GM13976 (cell line): ENCODE data around the gene STRIT1.
"Not testable (repeated sequence)": the region's sequence is repeated elsewhere in the genome, so short reads cannot be mapped to it uniquely, and the experiment has no call there.

ENCODE experiments used
- DNase-seq: peaks from one replicate; pipeline ENCODE4 v3.0.0; 2012; ENCODE audit warnings: low spot score
- in situ Hi-C: fragments of 300-500 bp; cut with MboI; formaldehyde crosslinking; loops from one replicate; pipeline ENCODE4 v1.12.0; 2022; ENCODE audit warnings: low sequenced_read_pairs, mixed read lengths, inconsistent platforms; ENCODE audit not compliant: unreplicated experiment
- TF ChIP-seq, protein P1 (sequence below): IDR thresholded peaks from 2 replicates; pipeline ENCODE4 v1.5.1; 2012; ENCODE audit warnings: borderline replicate concordance, mild to moderate bottlenecking; ENCODE audit not compliant: insufficient read depth; ENCODE audit errors: extremely low read depth, missing control alignments, control extremely low read depth

The STRIT1 gene

DNA sequence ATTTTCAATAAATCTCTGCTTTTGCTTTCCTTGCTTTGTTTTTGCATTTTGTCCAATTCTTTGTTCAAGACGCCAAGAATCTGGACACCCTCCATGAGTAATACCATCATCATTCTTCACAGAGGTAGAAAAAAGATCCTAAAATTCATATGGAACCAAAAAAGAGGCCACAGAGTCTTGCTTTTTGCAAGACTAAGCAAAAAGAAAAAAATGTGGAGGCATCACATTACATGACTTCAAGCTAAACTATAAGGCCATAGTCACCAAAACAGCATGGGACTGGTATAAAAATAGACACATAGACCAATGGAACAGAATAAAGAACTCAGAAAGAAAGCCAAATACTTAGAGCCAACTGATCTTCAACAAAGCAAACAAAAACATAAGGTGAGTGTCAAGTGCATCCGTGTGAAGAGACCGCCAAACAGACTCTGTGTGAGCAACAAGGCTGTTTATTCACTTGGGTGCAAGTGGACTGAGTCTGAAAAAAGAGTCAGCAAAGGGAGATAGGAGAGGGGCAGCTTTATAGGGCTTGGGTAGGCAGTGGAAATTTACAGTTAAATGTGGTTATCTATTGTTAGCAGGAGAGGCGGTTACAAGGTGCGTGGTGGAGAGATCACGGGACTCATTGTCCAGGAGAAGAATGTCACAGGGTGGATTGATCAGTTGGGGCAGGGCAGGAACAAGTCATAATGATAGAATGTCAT, 10.9 kb downstream of the STRIT1 start:
- TF ChIP-seq, protein P1, sequence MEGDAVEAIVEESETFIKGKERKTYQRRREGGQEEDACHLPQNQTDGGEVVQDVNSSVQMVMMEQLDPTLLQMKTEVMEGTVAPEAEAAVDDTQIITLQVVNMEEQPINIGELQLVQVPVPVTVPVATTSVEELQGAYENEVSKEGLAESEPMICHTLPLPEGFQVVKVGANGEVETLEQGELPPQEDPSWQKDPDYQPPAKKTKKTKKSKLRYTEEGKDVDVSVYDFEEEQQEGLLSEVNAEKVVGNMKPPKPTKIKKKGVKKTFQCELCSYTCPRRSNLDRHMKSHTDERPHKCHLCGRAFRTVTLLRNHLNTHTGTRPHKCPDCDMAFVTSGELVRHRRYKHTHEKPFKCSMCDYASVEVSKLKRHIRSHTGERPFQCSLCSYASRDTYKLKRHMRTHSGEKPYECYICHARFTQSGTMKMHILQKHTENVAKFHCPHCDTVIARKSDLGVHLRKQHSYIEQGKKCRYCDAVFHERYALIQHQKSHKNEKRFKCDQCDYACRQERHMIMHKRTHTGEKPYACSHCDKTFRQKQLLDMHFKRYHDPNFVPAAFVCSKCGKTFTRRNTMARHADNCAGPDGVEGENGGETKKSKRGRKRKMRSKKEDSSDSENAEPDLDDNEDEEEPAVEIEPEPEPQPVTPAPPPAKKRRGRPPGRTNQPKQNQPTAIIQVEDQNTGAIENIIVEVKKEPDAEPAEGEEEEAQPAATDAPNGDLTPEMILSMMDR, result no peak
- in situ Hi-C loops, result no loop called here
- no peak for DNase-seq

- TF ChIP-seq, protein P1, result no peak
- no peak for DNase-seq
- in situ Hi-C loops, result no loop called here
Observed at GRCh38 chr3:155281912-155282311, 11.6 kb downstream of the STRIT1 start.

DNA sequence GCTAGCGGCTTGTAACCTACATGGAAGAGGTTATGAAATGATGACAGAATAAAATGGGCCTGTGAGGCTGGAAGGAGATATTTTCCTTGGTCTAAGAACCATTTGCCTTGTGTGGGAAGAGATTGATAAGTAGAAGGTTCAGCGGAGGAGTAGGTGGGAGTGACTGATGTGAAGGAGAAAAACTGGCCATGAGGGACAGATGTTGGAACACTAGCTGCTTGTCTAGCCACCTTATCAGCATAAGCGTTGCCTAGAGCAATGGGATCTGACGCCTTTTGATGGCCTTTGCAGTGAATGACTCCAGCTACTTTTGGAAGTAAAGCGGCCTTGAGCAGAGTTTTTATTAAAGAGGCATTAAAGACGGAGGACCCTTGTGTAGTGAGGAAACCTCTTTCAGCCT, 17.4 kb downstream of the STRIT1 start:
- DNase-seq, in situ Hi-C loops: not testable (repeated sequence)

GRCh38 chr3:155275159-155275754, 18.2 kb downstream of the STRIT1 start:
- DNase-seq, in situ Hi-C loops: not testable (repeated sequence)

DNA sequence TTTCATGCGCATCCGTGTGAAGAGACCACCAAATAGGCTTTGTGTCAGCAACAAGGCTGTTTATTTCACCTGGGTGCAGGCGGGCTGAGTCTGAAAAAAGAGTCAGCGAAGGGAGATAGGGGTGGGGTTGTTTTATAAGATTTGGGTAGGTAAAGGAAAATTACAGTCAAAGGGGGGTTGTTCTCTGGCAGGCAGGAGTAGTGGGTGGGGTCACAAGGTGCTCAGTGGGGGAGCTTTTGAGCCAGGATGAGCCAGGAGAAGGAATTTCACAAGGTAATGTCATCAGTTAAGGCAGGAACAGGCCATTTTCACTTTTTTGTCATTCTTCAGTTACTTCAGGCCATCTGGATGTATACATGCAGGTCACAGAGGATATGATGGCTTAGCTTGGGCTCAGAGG, 19.0 kb downstream of the STRIT1 start:
- in situ Hi-C loops, DNase-seq: not testable (repeated sequence)

DNA sequence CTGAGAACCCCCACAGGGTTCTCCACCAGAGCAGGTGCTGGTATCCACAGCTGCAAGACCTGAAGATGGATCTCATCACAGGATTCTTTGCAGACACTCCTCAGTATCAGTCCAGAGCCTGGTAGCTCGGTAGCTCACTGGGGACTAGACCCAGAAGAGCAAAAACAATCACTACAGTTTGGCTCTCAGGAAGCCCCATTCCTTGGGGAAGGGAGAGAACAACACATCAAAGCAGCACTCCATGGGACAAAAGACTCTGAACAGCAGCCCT, 22.2 kb downstream of the STRIT1 start:
- in situ Hi-C loops, result no loop called here
- DNase-seq, result no peak
- TF ChIP-seq, protein P1, result no peak

DNA sequence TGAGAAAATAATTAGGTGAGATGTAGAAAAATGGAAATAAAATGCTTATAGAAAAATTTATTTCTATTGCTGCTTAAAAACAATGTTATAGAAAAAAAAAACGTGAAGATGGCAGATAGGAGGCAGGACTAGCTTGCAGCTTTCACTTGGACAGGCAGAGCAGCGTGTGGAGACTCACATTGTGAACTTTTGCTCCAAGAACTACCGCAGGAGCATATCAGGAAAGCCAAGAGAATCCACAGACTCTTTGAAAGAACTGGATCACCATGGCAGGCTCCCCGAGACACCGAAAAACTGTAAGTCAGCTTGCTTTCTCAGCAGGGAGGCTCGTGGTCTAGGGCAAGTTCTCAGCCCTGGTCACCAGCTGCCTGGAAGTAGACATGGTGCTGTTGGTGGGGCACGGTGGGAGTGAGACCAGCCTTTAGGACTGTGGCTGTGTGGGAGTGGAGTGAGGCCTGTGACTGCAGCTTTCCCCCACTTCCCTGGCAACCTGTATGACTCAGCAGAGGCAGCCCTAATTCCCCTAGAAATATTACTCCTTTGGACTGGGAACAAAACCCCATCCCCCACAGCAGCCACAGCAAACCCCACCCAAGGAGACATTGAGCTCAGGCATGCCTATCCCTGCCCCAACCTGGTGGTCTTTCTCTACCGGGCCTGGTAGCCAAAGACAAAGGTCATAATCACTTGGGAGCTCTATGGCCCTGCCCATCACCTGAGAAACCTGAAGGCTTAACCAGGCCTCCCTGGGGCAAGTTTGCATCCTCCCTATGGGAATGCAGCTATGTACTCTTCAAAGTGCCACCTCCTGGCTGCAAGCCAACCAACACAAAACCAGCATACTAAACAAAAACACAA, 22.8 kb downstream of the STRIT1 start:
- DNase-seq, result no peak
- in situ Hi-C loops, result no loop called here
- TF ChIP-seq, protein P1, result no peak

DNA sequence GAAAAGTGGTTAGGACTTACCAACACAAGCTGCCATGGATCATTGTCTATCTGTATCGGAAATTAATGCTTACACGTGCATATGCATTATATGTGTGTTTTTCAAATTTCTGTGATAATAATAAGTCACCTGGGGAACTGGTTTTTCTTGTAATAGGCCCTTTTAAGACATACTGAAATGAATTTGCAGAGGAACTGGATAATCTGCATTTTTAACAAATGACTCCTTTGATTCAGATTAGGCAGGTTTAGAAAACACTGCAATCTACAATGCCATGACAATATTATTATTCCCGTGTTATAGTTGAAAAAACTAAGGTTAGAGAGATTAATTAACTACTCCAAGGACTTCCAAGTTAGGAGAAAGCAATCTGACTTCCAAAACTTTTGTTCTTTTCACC, 23.4 kb downstream of the STRIT1 start:
- TF ChIP-seq, protein P1, result no peak
- in situ Hi-C loops, result no loop called here
- DNase-seq, result no peak

DNA sequence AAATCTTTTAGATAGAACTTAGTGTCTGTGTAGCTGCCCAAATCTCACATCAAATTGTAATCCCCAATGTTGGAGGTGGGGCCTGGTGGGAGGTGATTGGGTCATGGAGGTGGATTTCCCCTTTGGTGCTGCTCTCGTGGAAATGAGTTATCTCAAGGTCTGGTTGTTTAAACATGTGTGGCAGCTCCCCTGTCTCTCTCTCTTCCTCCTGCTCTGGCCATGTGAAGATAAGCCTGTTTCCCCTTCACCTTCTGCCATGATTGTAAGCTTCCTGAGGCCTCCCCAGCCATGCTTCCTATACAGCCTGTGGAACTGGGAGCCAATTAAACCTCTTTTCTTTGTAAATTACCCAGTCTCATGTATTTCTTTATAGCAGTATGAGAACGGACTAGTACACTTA, 30.6 kb downstream of the STRIT1 start:
- in situ Hi-C loops, DNase-seq: not testable (repeated sequence)
